Aorta (tissue), 5 donors: ENCODE measurements around the gene SAMD14. TPM values are rescaled to one million over a fixed set of nuclear protein-coding genes. Genes with fewer than 3 reads are reported as not detected.
A peak's percentile ranks its signal among the peaks of the same experiment; 100 is the strongest.

ENCODE experiments used
- ATAC-seq: fragments of 200-7000 bp; cut with Tn5 transposase; one replicate; pipeline ENCODE4 v1.9.1; 2022; ENCODE audit warnings: moderate library complexity; ENCODE audit not compliant: low FRiP score
- DNase-seq, 2 donors: peaks; one replicate each; pipeline ENCODE4 v3.0.0-alpha.2; 2020
- H3K27ac ChIP-seq, 2 donors: one replicate each; pipeline ENCODE4 v1.5.1; 2013; ENCODE audit warnings: low read length in 2 of 2, mild to moderate bottlenecking in 2 of 2, moderate library complexity in 2 of 2, control low read depth in 1 of 2, inconsistent platforms in 1 of 2, low read depth in 1 of 2
- H3K27me3 ChIP-seq, 2 donors: one replicate each; pipeline ENCODE4 v1.6.1; 2013; ENCODE audit warnings: control low read depth in 1 of 2, low read length in 1 of 2, mild to moderate bottlenecking in 1 of 2, moderate library complexity in 1 of 2; ENCODE audit not compliant: insufficient read depth in 2 of 2, control insufficient read depth in 1 of 2
- H3K36me3 ChIP-seq, 2 donors: one replicate each; pipeline ENCODE4 v1.6.1; 2013; ENCODE audit warnings: control low read depth in 1 of 2, low read length in 1 of 2, mild to moderate bottlenecking in 1 of 2; ENCODE audit not compliant: insufficient read depth in 2 of 2, control insufficient read depth in 1 of 2
- H3K4me1 ChIP-seq, 2 donors: one replicate each; pipeline ENCODE4 v1.6.1; 2013; ENCODE audit warnings: low read length in 2 of 2, control low read depth in 1 of 2, mild to moderate bottlenecking in 1 of 2, moderate library complexity in 1 of 2; ENCODE audit not compliant: insufficient read depth in 2 of 2, control insufficient read depth in 1 of 2
- H3K4me3 ChIP-seq, 2 donors: one replicate each; pipeline ENCODE4 v1.5.1; 2013; ENCODE audit warnings: low read length in 2 of 2, control low read depth in 1 of 2, mild to moderate bottlenecking in 1 of 2
- H3K9me3 ChIP-seq: one replicate; pipeline ENCODE4 v1.6.1; 2013; ENCODE audit warnings: mild to moderate bottlenecking, low read length; ENCODE audit not compliant: control insufficient read depth
- WGBS, 2 donors: extraction: QIAGEN DNeasy Blood & Tissue Kit; methylation state at CpG; one replicate each; pipeline ENCODE4 v1.1.7; 2013; 5-methylcytosine and 5-hydroxymethylcytosine counted together
- intact Hi-C, 2 donors: fragments of 100-400 bp; cut with DNase I; formaldehyde crosslinking; loops; one replicate each; pipeline versions ENCODE4 v1.14.2 to v1.15.0; 2022
- polyA plus RNA-seq, 2 donors: library from polyadenylated mRNA; stranded (reverse); fragments of 200-250 nt; gene quantifications; one replicate each; pipeline ENCODE4 v1.2.3, GENCODE V29; 2013
- total RNA-seq, 2 donors: library from RNA; stranded (reverse); fragmentation: NEBNext Ultra II Directional; extraction: Animal tissue kit (Norgen Biotek cat#: 25700); gene quantifications; one replicate each; pipeline ENCODE4 v1.2.1, GENCODE V29; 2021
- donor health status: healthy with polysubstance abuse.
- donor health status: Bipolar disorder and iron deficiency.
- donor health status: DM: no; HTN: no; CAD: no.
- donor health status: DM: no; HTN: no; CAD: no.
- donor health status: DM: yes; HTN: yes; CAD: no.

Gene SAMD14
- total and polyA plus RNA-seq, 4 donors: 2.5 to 12.6 (median 6.6) TPM

DNA sequence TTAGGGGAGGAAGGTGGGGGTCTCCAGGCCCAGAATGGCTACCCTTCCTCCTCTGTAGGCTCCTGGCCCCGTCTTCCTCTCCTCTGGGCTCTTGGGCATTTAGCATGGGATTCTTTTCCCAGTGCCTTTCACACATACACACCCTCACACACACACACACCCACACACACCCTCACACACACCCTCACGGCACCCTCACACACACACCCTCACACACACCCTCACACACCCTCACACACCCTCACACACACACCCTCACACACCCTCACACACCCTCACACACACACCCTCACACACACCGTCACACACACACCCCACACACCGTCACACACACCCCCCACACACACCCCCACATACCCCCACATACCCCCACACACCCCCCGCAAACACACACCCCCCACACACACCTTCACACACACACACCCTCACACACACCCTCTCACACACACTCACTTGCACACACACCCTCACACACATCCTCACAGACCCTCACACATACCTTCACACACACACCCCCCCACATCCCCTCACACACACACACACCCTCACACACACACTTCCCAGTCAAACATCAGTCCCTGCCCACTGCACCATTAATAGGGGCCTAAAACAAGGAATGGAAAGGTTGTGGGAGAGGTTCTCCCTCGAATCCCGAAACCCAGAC, 36.7 kb upstream of the SAMD14 start:
- whole genome bisulfite sequencing, 2 donors: 28 to 32% methylated on average over 6 to 7 of the region's 7 CpGs

DNA sequence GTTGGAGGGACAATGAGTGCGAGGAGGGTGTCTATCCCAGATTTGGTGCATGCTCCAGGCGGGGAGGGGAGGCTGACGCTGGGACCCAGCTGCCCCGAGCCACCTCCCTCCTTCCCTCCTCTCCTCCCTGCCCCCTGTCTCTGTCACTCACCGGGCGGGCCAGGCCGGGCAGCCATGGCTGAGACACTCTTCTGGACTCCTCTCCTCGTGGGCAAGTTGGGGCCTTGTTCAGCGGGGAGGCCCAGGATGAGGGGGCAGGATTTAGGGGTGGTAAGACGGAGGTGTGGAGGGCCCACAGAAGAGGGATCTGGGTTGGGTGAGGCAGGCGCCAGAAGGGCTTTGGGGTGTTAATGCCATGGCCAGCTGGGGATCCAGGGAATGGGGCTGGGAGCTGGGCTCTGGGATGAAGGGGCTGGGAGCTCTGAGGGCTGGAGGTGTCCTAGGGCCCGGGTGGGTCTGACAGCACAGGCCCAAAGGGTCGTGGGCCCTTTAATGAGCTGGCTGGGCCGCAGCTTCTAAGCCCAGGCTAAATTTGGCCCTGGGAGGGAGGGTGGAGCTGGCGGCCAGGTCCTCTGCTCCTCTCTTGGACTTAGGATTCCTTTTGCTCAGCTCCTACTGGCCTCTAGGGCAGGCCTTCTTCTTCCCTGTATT, 36.0 kb upstream of the SAMD14 start, which contains the start of gene SGCA:
Gene SGCA, plus strand, starts transcription at position 139 of the 651 bp plus-strand sequence. Its CDS starts 36 bp downstream, at position 175.
- H3K4me1 ChIP-seq: no peaks in the 10 kb centered on the region
- peak; percentile 57 for ATAC-seq
- H3K36me3 ChIP-seq: no peaks in the 10 kb centered on the region
- peak; percentile 59 to 83 for DNase-seq
- no peaks in the 10 kb centered on the region for H3K9me3 ChIP-seq
- H3K27me3 ChIP-seq: no peaks in the 10 kb centered on the region
- intact Hi-C loops: loop anchor here (10.0 kb wide), 2 partner anchors 51 to 129 kb away; no protein-coding TSS in a partner anchor
- H3K27ac ChIP-seq: peak within 1 kb of the TSS; percentile 40 to 72
- H3K4me3 ChIP-seq: peak within 1 kb of the TSS; percentile 24 to 35
- 8 to 11% methylated on average over 11 to 15 of the region's 15 CpGs for WGBS, 2 donors

More for the DNA sequence above, 36.7 kb upstream of the SAMD14 start:
- Histone ChIP-seq H3K4me3 (peak overlapping the region in 1 of 2 donors; percentile 0), H3K36me3 (no peaks in the 10 kb centered on the region), H3K4me1 (no peaks in the 10 kb centered on the region), H3K27ac (peak overlapping the region in 1 of 2 donors; percentile 72), H3K9me3 (no peaks in the 10 kb centered on the region), H3K27me3 (no peaks in the 10 kb centered on the region)
- peak; percentile 17 to 37 for DNase-seq
- no peak for ATAC-seq
- intact Hi-C loops: loop anchor here (10.0 kb wide), 2 partner anchors 52 to 128 kb away; no protein-coding TSS in a partner anchor

DNA sequence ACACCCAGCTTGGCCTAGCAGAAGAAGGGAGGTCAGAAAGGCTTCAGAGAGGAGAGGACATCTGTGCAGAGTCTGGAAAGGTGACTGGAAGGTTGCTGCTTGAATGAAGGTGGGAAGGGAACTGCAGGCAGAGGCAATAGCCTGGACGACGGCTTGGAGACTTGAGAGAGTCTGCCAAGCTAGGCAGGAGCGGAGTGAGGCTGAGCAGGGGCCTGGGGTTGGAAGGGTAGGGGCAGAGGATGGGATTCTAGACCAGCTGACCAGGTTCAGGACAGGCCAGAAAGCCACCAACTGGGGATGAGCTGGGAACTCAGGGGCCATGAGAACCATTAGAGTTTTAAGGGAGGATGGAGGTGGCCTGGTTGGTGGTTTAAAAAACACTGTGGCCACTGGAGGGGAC, 35.5 kb upstream of the SAMD14 start:
- no peaks in the 10 kb centered on the region for H3K36me3 ChIP-seq
- H3K4me3 ChIP-seq: no peak overlapping the region
- no peak for ATAC-seq
- H3K9me3 ChIP-seq: no peaks in the 10 kb centered on the region
- H3K27ac ChIP-seq: peak overlapping the region in 1 of 2 donors; percentile 72
- H3K4me1 ChIP-seq: no peaks in the 10 kb centered on the region
- intact Hi-C loops: loop anchor here (10.0 kb wide), 2 partner anchors 51 to 129 kb away; no protein-coding TSS in a partner anchor
- DNase-seq: peak in 1 of 2 donors; percentile 41
- H3K27me3 ChIP-seq: no peaks in the 10 kb centered on the region
- 13 to 26% methylated on average over 3 of the region's 3 CpGs for WGBS, 2 donors

DNA sequence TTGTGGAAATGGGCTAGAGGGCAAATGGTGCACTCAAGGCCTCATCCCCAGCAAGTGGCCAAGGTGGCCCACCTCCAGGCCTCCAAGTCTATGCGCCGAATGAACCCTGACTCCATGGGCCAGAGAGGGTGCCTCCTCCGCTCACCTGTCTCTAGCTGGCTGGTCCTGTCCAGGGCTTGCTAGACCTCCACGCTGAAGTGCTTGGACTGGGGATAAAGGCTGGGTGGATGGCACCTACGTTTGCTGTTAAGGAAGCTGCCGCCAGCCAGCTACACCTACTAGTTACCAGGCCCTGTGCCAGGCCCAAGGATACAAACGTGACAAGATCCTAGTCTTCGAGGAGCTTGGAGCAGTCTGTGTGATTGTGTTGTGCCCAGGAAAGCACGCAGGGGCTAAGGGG, 35.1 kb upstream of the SAMD14 start:
- no peaks in the 10 kb centered on the region for H3K36me3 ChIP-seq
- H3K4me3 ChIP-seq: no peak overlapping the region
- DNase-seq: peak in 1 of 2 donors; percentile 52
- no peaks in the 10 kb centered on the region for H3K9me3 ChIP-seq
- peak overlapping the region; percentile 4 to 72 for H3K27ac ChIP-seq
- no peaks in the 10 kb centered on the region for H3K4me1 ChIP-seq
- ATAC-seq: no peak
- WGBS, 2 donors: 74 to 78% methylated on average over 9 of the region's 9 CpGs
- intact Hi-C loops: loop anchor here (10.0 kb wide), 2 partner anchors 50 to 130 kb away; no protein-coding TSS in a partner anchor
- no peaks in the 10 kb centered on the region for H3K27me3 ChIP-seq

DNA sequence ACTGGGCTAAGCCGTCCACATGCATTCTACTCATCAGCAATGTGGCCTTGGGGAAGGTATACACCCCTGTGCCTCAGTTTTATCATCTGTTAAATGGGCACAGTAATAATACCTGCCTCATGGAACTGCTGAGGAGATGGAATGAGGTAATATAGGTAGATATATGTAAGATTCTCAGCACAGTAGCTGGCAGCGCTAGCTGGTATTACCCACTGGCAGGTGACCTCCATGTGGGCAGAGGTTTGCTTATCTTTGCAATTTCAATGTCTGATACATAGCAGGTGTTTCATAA, 34.7 kb upstream of the SAMD14 start:
- intact Hi-C loops: loop anchor here (5.0 to 10.0 kb wide), 3 partner anchors 50 to 130 kb away; no protein-coding TSS in a partner anchor
- Histone ChIP-seq H3K4me3 (no peak overlapping the region), H3K9me3 (no peaks in the 10 kb centered on the region), H3K27ac (peak overlapping the region in 1 of 2 donors; percentile 4), H3K27me3 (no peaks in the 10 kb centered on the region), H3K4me1 (no peaks in the 10 kb centered on the region), H3K36me3 (no peaks in the 10 kb centered on the region)
- DNase-seq: no peak
- 95 to 96% methylated on average over 2 of the region's 2 CpGs for WGBS, 2 donors
- ATAC-seq: no peak

DNA sequence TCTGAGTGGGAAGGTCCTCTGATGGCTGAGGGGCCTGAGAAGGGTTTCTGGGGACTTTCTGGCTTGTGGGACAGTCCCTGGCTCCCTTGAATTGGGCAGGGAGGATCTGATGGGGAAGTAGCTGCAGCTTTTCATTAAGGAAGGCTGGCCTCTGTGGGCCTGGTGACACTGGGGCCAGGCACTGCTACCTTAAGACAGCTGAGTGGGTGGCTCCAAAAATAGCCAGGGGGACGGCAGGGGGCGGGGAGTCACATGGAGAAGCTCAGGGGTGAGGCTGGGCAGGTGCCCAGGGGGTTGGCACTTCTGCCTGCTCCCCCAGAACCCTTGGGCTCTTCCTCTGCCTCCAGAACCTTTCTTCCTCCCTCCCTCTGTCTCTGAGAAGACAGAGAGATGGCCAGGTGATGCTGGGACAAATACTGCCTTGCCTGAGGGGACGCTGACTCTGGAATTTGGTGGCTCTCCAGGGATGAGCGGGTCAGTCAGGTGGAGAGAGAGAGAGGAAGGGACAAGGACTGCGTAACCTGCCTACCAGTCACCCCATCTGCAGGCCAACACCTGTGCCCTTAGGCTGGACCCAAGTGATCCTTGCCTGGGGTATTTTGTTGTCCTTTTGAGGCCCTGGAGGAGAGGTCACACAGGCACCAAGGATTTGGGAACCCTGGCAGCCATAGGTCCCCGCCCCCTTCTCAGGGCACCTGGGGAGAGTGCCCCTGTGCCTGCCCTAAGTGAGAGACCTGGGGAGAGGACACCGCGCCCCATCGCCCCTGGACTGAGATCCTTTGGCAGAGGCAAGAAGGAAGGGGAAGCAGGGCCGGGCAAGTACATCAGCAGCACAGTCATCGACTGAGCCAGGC, 34.1 kb upstream of the SAMD14 start:
- DNase-seq (peak; percentile 60 to 73), ATAC-seq (no peak)
- no peaks in the 10 kb centered on the region for H3K36me3 ChIP-seq
- no peak overlapping the region for H3K27ac ChIP-seq
- no peaks in the 10 kb centered on the region for H3K27me3 ChIP-seq
- WGBS, 2 donors: 75 to 79% methylated on average over 10 to 11 of the region's 11 CpGs
- no peaks in the 10 kb centered on the region for H3K4me1 ChIP-seq
- intact Hi-C loops: loop anchor here (5.0 to 10.0 kb wide), 3 partner anchors 49 to 131 kb away; no protein-coding TSS in a partner anchor
- H3K4me3 ChIP-seq: no peak overlapping the region
- no peaks in the 10 kb centered on the region for H3K9me3 ChIP-seq

DNA sequence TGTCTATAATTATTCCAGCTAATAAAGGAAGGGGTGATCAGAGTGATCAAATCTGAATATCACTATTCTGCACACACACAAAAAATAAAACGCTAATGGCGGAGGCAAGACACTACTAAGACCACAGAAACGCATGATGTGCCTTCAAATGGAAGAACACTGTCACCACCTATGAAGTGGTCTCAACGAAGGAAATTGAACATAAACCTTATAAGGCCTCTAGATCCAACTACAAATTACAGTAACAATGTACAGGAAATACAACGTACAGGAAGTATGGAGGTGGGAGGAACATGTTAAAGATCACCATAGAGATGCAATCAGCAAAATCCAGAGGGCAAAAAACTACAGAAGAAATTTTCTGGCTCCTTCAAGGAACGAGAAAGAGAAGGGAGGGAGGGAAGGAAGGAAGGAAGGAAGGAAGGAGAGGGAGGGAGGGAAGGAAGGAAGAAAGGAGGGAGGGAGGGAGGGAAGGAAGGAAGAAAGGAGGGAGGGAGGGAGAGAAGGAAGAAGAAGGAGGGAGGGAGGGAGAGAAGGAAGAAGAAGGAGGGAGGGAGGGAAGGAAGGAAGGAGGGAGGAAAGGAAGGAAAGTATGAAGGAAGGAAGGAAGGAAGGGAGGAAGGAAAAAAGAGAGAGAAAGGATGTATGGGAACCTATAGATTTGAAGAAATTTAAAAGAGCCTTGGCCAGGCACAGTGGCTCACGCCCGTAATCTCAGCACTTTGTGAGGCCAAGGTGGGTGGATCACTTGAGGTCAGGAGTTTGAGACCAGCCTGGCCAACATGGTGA, 32.7 kb upstream of the SAMD14 start:
- intact Hi-C loops: loop anchor here (5.0 to 10.0 kb wide), 3 partner anchors 48 to 132 kb away; no protein-coding TSS in a partner anchor
- Histone ChIP-seq H3K27me3 (no peaks in the 10 kb centered on the region), H3K27ac (no peak overlapping the region), H3K4me1 (no peaks in the 10 kb centered on the region), H3K36me3 (no peaks in the 10 kb centered on the region), H3K4me3 (no peak overlapping the region), H3K9me3 (no peaks in the 10 kb centered on the region)
- DNase-seq (peak in 1 of 2 donors; percentile 21), ATAC-seq (no peak)
- 84% methylated on average over 8 of the region's 8 CpGs for WGBS, 2 donors

DNA sequence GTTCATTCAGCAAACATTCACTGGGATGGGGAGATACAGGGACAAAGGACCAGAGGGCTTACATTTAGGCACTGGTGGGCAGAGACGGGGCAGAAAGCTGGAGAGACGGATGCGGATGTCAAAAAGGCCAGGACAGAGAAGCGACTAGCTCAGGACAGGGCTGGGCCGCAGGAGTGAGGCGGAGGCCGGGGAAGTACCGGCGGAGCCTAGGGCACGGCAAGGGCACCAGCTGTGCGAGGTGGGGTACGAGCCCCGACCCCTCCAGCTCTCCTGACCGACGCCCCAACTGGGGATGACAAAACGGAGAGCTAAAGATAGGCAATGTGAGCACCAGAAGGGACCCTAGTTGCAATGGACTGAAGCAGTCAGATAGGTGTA, 31.9 kb upstream of the SAMD14 start:
- no peak overlapping the region for H3K4me3 ChIP-seq
- WGBS, 2 donors: 59 to 60% methylated on average over 16 of the region's 16 CpGs
- no peaks in the 10 kb centered on the region for H3K27me3 ChIP-seq
- ATAC-seq (no peak), DNase-seq (peak; percentile 48 to 69)
- no peaks in the 10 kb centered on the region for H3K36me3 ChIP-seq
- intact Hi-C loops: loop anchor here (5.0 to 10.0 kb wide), 3 partner anchors 47 to 133 kb away; no protein-coding TSS in a partner anchor
- peak overlapping the region in 1 of 2 donors; percentile 11 for H3K27ac ChIP-seq
- no peaks in the 10 kb centered on the region for H3K9me3 ChIP-seq
- H3K4me1 ChIP-seq: no peaks in the 10 kb centered on the region
